RWPE2 (cell line): Measurements from ENCODE around the gene OGFR.

Experiments used
- ATAC-seq: fragments of 200-7000 bp; cut with Tn5 transposase; 3 replicates; pipeline ENCODE4 v1.9.1; 2021; ENCODE audit warnings: low read depth
- DNase-seq: peaks from one replicate; pipeline ENCODE4 v3.0.0-alpha.2; 2020; ENCODE audit warnings: low spot score
- H3K27ac ChIP-seq: fragments of 450-650 bp; 2 replicates; pipeline ENCODE4 v1.5.1; 2017; ENCODE audit warnings: mild to moderate bottlenecking; ENCODE audit not compliant: poor library complexity, severe bottlenecking
- H3K27me3 ChIP-seq: fragments of 250-450 bp; sonication (Bioruptor Pico); 2 replicates; pipeline ENCODE4 v1.5.1; 2021; ENCODE audit warnings: mild to moderate bottlenecking, moderate library complexity; ENCODE audit not compliant: insufficient read depth, poor library complexity, severe bottlenecking
- H3K36me3 ChIP-seq: fragments of 250-450 bp; sonication (Bioruptor Pico); 2 replicates; pipeline ENCODE4 v1.5.1; 2020; ENCODE audit warnings: low read depth, mild to moderate bottlenecking, moderate library complexity
- H3K4me1 ChIP-seq: fragments of 250-450 bp; sonication (Bioruptor Pico); 2 replicates; pipeline ENCODE4 v1.5.1; 2021; ENCODE audit warnings: mild to moderate bottlenecking, moderate library complexity; ENCODE audit not compliant: insufficient read depth, poor library complexity, severe bottlenecking
- H3K4me3 ChIP-seq: fragments of 250-450 bp; sonication (Bioruptor Pico); 2 replicates; pipeline ENCODE4 v1.5.1; 2021; ENCODE audit warnings: mild to moderate bottlenecking, moderate library complexity; ENCODE audit not compliant: severe bottlenecking
- H3K9me3 ChIP-seq: fragments of 250-450 bp; sonication (Bioruptor Pico); 2 replicates; pipeline ENCODE4 v1.5.1; 2021; ENCODE audit warnings: mild to moderate bottlenecking, moderate library complexity; ENCODE audit not compliant: severe bottlenecking
- CTCF ChIP-seq: fragments of 450-650 bp; IDR thresholded peaks from one replicate; pipeline ENCODE4 v1.5.1; 2017; ENCODE audit warnings: mild to moderate bottlenecking, moderate library complexity; ENCODE audit not compliant: poor library complexity, severe bottlenecking

The OGFR gene

GRCh38 chr20:62831361-62831788 is 26.7 kb downstream of the OGFR start:
- H3K27me3 ChIP-seq: no peaks in the 10 kb centered on the region
- no peaks in the 10 kb centered on the region for H3K9me3 ChIP-seq
- ATAC-seq (peak; percentile 30), DNase-seq (no peak)
- no peak overlapping the region for H3K4me3 ChIP-seq
- H3K27ac ChIP-seq: no peak overlapping the region
- H3K36me3 ChIP-seq: no peaks in the 10 kb centered on the region
- H3K4me1 ChIP-seq: peaks cover 17% of the 10 kb centered on the region
- no peak for TF ChIP-seq CTCF

GRCh38 chr20:62831854-62832211 is 27.2 kb downstream of the OGFR start:
- H3K9me3 ChIP-seq: no peaks in the 10 kb centered on the region
- H3K4me1 ChIP-seq: peaks cover 17% of the 10 kb centered on the region
- H3K36me3 ChIP-seq: no peaks in the 10 kb centered on the region
- H3K27ac ChIP-seq: no peak overlapping the region
- H3K27me3 ChIP-seq: no peaks in the 10 kb centered on the region
- peak; percentile 5; the same call in 2 of the 3 replicates for ATAC-seq
- no peak overlapping the region for H3K4me3 ChIP-seq
- no peak for DNase-seq
- no peak for TF ChIP-seq CTCF

- peak; percentile 81 for DNase-seq
- Histone ChIP-seq H3K4me1 (peaks cover 17% of the 10 kb centered on the region), H3K9me3 (no peaks in the 10 kb centered on the region), H3K27me3 (no peaks in the 10 kb centered on the region), H3K4me3 (no peak overlapping the region), H3K27ac (no peak overlapping the region), H3K36me3 (no peaks in the 10 kb centered on the region)
- no peak for TF ChIP-seq CTCF
- peak; percentile 1; the same call in 1 of the 3 replicates for ATAC-seq
Observed at GRCh38 chr20:62832212-62832922, 27.7 kb downstream of the OGFR start.

GRCh38 chr20:62832951-62833391 is 28.3 kb downstream of the OGFR start:
- Histone ChIP-seq H3K27ac (no peak overlapping the region), H3K36me3 (no peaks in the 10 kb centered on the region), H3K4me1 (peaks cover 20% of the 10 kb centered on the region), H3K9me3 (no peaks in the 10 kb centered on the region), H3K27me3 (no peaks in the 10 kb centered on the region), H3K4me3 (no peak overlapping the region)
- DNase-seq (peak; percentile 84), ATAC-seq (no peak)
- TF ChIP-seq CTCF: no peak
